IMR-90 (cell line): ENCODE results near the gene POLR2L. TPM values are rescaled to one million over a fixed set of nuclear protein-coding genes. Genes with fewer than 3 reads are reported as not detected.
A peak's percentile ranks its signal among the peaks of the same experiment; 100 is the strongest.

Experiments
- ATAC-seq: fragments of 200-7000 bp; cut with Tn5 transposase; 2 replicates; pipeline ENCODE4 v1.9.1; 2020; ENCODE audit warnings: low read depth, mild to moderate bottlenecking, moderate library complexity
- BruUV-seq: library from RNA; stranded (reverse); fragments of 400-500 nt; replicated peaks from 2 replicates; lab custom pipeline; 2021; lab: Mats Ljungman, UMichigan
- CTCF ChIA-PET: fragments of 300-600 bp; formaldehyde crosslinking; extraction: SDS; loops from one replicate; lab custom pipeline; 2021; ENCODE audit warnings: antibody characterized with exemption; lab: Yijun Ruan, JAX
- POLR2A ChIA-PET: fragments of 300-600 bp; sonication (Branson Sonifier 250); formaldehyde crosslinking; loops from one replicate; lab custom pipeline; 2022; ENCODE audit warnings: antibody characterized with exemption; ENCODE audit not compliant: unreplicated experiment; lab: Charles Lee
- DNase-seq: peaks from one replicate; pipeline ENCODE4 v3.0.0; 2013
- H2AFZ ChIP-seq: replicated peaks from 2 replicates; pipeline ENCODE3; 2013; ENCODE audit warnings: low read length, mild to moderate bottlenecking; ENCODE audit not compliant: poor library complexity
- H2AK5ac ChIP-seq: 2 replicates; pipeline ENCODE4 v1.6.1; 2013; ENCODE audit warnings: low read depth, low read length, inconsistent platforms
- H2AK9ac ChIP-seq: replicated peaks from 2 replicates; pipeline ENCODE3; 2013; ENCODE audit warnings: mild to moderate bottlenecking, low read depth, low read length, moderate library complexity; ENCODE audit not compliant: poor library complexity
- H2BK120ac ChIP-seq: 2 replicates; pipeline ENCODE4 v1.6.1; 2013; ENCODE audit warnings: low read depth, low read length, inconsistent platforms
- H2BK15ac ChIP-seq: 3 replicates; pipeline ENCODE4 v1.6.1; 2013; ENCODE audit warnings: low read depth, low read length, inconsistent platforms
- H2BK20ac ChIP-seq: 2 replicates; pipeline ENCODE4 v1.6.1; 2013; ENCODE audit warnings: low read depth, mild to moderate bottlenecking, inconsistent platforms, low read length, moderate library complexity
- H2BK5ac ChIP-seq: 2 replicates; pipeline ENCODE4 v1.6.1; 2013; ENCODE audit warnings: mild to moderate bottlenecking, low read depth, low read length, inconsistent platforms; ENCODE audit not compliant: poor library complexity, severe bottlenecking
- H3K14ac ChIP-seq: replicated peaks from 2 replicates; pipeline ENCODE4 v1.6.1; 2013; ENCODE audit warnings: low read depth, low read length, inconsistent platforms
- H3K18ac ChIP-seq: 2 replicates; pipeline ENCODE4 v1.6.1; 2013; ENCODE audit warnings: low read depth, low read length, control low read depth
- H3K23ac ChIP-seq: 2 replicates; pipeline ENCODE4 v1.6.1; 2013; ENCODE audit warnings: low read depth, low read length, inconsistent platforms
- H3K27ac ChIP-seq: 2 replicates; pipeline ENCODE4 v1.5.1; 2013; ENCODE audit warnings: mild to moderate bottlenecking, control low read depth, low read length; ENCODE audit not compliant: insufficient read depth
- H3K27me3 ChIP-seq: 2 replicates; pipeline ENCODE4 v1.6.1; 2013; ENCODE audit warnings: low read length; ENCODE audit not compliant: control insufficient read depth, insufficient read depth
- H3K36me3 ChIP-seq: 2 replicates; pipeline ENCODE4 v1.6.1; 2013; ENCODE audit warnings: low read length, mixed read lengths; ENCODE audit not compliant: control insufficient read depth, insufficient read depth
- H3K4ac ChIP-seq: 2 replicates; pipeline ENCODE4 v1.6.1; 2013; ENCODE audit warnings: low read depth, low read length, inconsistent platforms
- H3K4me1 ChIP-seq: 2 replicates; pipeline ENCODE4 v1.6.1; 2013; ENCODE audit warnings: low read length, mixed read lengths; ENCODE audit not compliant: control insufficient read depth, insufficient read depth
- H3K4me2 ChIP-seq: 2 replicates; pipeline ENCODE4 v1.6.1; 2013; ENCODE audit warnings: low read depth, mild to moderate bottlenecking, control low read depth, low read length, moderate library complexity
- H3K4me3 ChIP-seq: 2 replicates; pipeline ENCODE4 v1.5.1; 2013; ENCODE audit warnings: low read depth, mild to moderate bottlenecking, control low read depth, low read length, moderate library complexity; ENCODE audit not compliant: insufficient read depth
- H3K56ac ChIP-seq: 2 replicates; pipeline ENCODE4 v1.6.1; 2013; ENCODE audit warnings: low read length, inconsistent platforms; ENCODE audit not compliant: insufficient read depth; ENCODE audit errors: extremely low read depth
- H3K79me1 ChIP-seq, 2 experiments: 2 replicates each; pipeline ENCODE4 v1.6.1; 2013; ENCODE audit warnings: low read length in 2 of 2, inconsistent platforms in 1 of 2, low read depth in 1 of 2
- H3K9ac ChIP-seq: 2 replicates; pipeline ENCODE4 v1.6.1; 2013; ENCODE audit warnings: low read depth, low read length, control low read depth
- H3K9me1 ChIP-seq: 2 replicates; pipeline ENCODE4 v1.6.1; 2013; ENCODE audit warnings: low read length, inconsistent platforms; ENCODE audit not compliant: insufficient read depth
- H3K9me3 ChIP-seq: 2 replicates; pipeline ENCODE4 v1.6.1; 2013; ENCODE audit warnings: low read length; ENCODE audit not compliant: control insufficient read depth, insufficient read depth
- H4K20me1 ChIP-seq: 2 replicates; pipeline ENCODE4 v1.6.1; 2013; ENCODE audit warnings: low read length, inconsistent platforms; ENCODE audit not compliant: insufficient read depth
- H4K5ac ChIP-seq: 2 replicates; pipeline ENCODE4 v1.6.1; 2013; ENCODE audit warnings: mild to moderate bottlenecking, low read depth, low read length, control low read depth
- H4K8ac ChIP-seq, 2 experiments: 2 replicates each; pipeline ENCODE4 v1.6.1; 2013; ENCODE audit warnings: low read depth in 2 of 2, low read length in 2 of 2, control low read depth in 1 of 2, inconsistent platforms in 1 of 2
- H4K91ac ChIP-seq: 2 replicates; pipeline ENCODE4 v1.6.1; 2013; ENCODE audit warnings: low read depth, low read length, inconsistent platforms; ENCODE audit not compliant: insufficient read depth
- BHLHE40 ChIP-seq: fragments of 150-350 bp; IDR thresholded peaks from 2 replicates; pipeline ENCODE4 v1.6.1; 2016; ENCODE audit warnings: mild to moderate bottlenecking, low read depth, low read length
- CEBPB ChIP-seq: IDR thresholded peaks from 2 replicates; pipeline ENCODE4 v1.6.1; 2012; ENCODE audit warnings: low read depth, low read length, improper control_type of control experiment
- CHD1 ChIP-seq: IDR thresholded peaks from 2 replicates; pipeline ENCODE4 v1.6.1; 2012; ENCODE audit warnings: low read depth, low read length, improper control_type of control experiment
- CTCF ChIP-seq: conservative IDR thresholded peaks from 2 replicates; pipeline ENCODE4 v1.5.1; 2012; ENCODE audit warnings: mild to moderate bottlenecking, low read depth, low read length, improper control_type of control experiment
- FOS ChIP-seq: fragments of 150-350 bp; IDR thresholded peaks from 2 replicates; pipeline ENCODE4 v1.6.1; 2016; ENCODE audit warnings: low read depth, low read length
- MAFK ChIP-seq: IDR thresholded peaks from 2 replicates; pipeline ENCODE4 v1.6.1; 2012; ENCODE audit warnings: low read depth, low read length, improper control_type of control experiment
- MAZ ChIP-seq: IDR thresholded peaks from 2 replicates; pipeline ENCODE4 v1.6.1; 2012; ENCODE audit warnings: low read depth, mild to moderate bottlenecking, low read length, improper control_type of control experiment, moderate library complexity, borderline replicate concordance
- MXI1 ChIP-seq: IDR thresholded peaks from 2 replicates; pipeline ENCODE4 v1.6.1; 2012; ENCODE audit warnings: low read depth, mild to moderate bottlenecking, low read length, moderate library complexity, borderline replicate concordance
- NFE2L2 ChIP-seq: fragments of 150-350 bp; IDR thresholded peaks from 2 replicates; pipeline ENCODE4 v1.6.1; 2016; ENCODE audit warnings: low read depth, mild to moderate bottlenecking, low read length
- POLR2A ChIP-seq: IDR thresholded peaks from 2 replicates; pipeline ENCODE4 v1.6.1; 2012; ENCODE audit warnings: mild to moderate bottlenecking, low read depth, low read length
- RAD21 ChIP-seq: IDR thresholded peaks from 2 replicates; pipeline ENCODE4 v1.6.1; 2012; ENCODE audit warnings: low read length, improper control_type of control experiment
- RCOR1 ChIP-seq: IDR thresholded peaks from 2 replicates; pipeline ENCODE4 v1.6.1; 2012; ENCODE audit warnings: mild to moderate bottlenecking, low read length, improper control_type of control experiment; ENCODE audit not compliant: insufficient replicate concordance
- RFX5 ChIP-seq: IDR thresholded peaks from 2 replicates; pipeline ENCODE4 v1.8.0; 2012; ENCODE audit warnings: low read depth, mild to moderate bottlenecking, low read length, moderate library complexity
- SMC3 ChIP-seq: fragments of 150-350 bp; IDR thresholded peaks from 2 replicates; pipeline ENCODE4 v1.6.1; 2016; ENCODE audit warnings: low read depth, mild to moderate bottlenecking, antibody characterized with exemption, low read length, moderate library complexity
- WGBS, 2 experiments: methylation state at CpG; one replicate each; pipeline versions ENCODE4 v1.1.5 to v1.1.7; 2013; ENCODE audit warnings: missing lambda C conversion rate in 2 of 2; ENCODE audit not compliant: insufficient read length in 1 of 2; ENCODE audit errors: extremely low coverage in 2 of 2; 5-methylcytosine and 5-hydroxymethylcytosine counted together
- dilution Hi-C: fragments of 300-500 bp; cut with HindIII; formaldehyde crosslinking; loops from one replicate; pipeline ENCODE4 v1.14.3; 2018; ENCODE audit warnings: low sequenced_read_pairs; ENCODE audit not compliant: unreplicated experiment
- in situ Hi-C: fragments of 300-500 bp; cut with MboI; formaldehyde crosslinking; loops from 3 replicates; pipeline ENCODE4 v1.14.3; 2019; ENCODE audit warnings: low sequenced_read_pairs, inconsistent platforms, mixed read lengths
- intact Hi-C: fragments of 100-400 bp; cut with micrococcal nuclease; formaldehyde crosslinking; loops from 2 replicates; pipeline ENCODE4 v1.10.0; 2022
- polyA plus RNA-seq, 3 experiments: library from polyadenylated mRNA; depleted of rRNA; stranded (reverse); fragments of >200 nt; gene quantifications; 2 replicates each; pipeline ENCODE4 v1.2.3, GENCODE V29; 2012; ENCODE audit warnings: low replicate concordance in 1 of 3
- total RNA-seq: library from RNA; depleted of rRNA; stranded (reverse); fragments of >200 nt; gene quantifications from 2 replicates; pipeline ENCODE4 v1.2.3, GENCODE V29; 2012
- TF ChIP-seq, protein P1 (sequence below): fragments of 150-350 bp; IDR thresholded peaks from 2 replicates; pipeline ENCODE4 v1.6.1; 2016; ENCODE audit warnings: low read depth, mild to moderate bottlenecking, low read length, moderate library complexity, borderline replicate concordance

Gene POLR2L
- total and polyA plus RNA-seq, 2 of the 4 experiments (the other 2 are of a cell fraction) = 44.4 to 416 TPM

DNA sequence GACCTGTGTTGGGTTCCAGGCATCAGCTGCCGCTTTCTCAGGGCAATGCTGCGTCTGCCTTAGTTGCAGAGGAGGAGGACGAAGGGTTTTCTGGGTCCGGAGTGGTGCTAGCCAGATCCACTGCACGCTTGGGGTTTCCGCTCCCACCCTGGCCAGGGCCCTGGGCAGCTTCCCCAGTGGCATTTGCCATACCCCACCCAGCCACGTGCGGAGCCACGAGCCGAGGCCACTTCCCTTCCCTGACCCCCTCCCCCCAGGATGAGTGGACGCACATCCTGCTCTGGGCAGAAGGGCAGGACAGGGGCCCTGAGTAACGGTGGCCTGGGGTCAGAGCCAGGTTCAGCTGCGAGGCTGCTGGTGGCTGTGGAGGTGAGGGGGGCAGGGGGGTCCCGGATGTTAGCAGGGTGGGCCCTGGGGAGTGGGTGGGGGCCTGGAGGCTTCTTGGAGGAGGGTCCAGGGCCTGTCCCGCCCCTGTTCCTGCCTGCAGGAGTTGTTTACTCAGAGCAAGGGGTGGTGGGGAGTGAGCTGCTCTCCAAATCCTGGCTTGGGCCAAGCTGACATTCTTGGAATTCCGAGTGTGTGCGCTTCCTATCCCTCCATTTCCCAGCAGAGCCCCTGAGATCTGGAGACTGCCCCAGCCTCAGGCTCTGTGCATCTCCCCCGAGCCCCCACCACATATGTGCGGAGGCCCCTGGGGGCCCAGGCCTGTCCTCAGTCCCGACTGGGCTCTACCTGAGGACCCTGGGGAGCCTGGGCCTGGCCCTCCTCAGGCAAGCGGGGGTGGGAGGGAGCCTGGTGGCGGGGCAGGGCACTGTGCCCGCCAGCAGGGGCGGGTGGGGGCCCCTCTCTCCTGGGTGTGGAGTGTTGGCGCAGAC, 1.7 kb upstream of the POLR2L start:
- H3K56ac ChIP-seq = peak overlapping the region; percentile 92
- ATAC-seq (peak; percentile 54), DNase-seq (peak; percentile 90)
- intact Hi-C loops = loop anchor here (10.0 kb wide), 1 partner anchor 211 kb away; no protein-coding TSS in a partner anchor
- H3K14ac ChIP-seq = peak overlapping the region; percentile 99
- H3K27ac ChIP-seq = peak overlapping the region; percentile 98
- H3K4me2 ChIP-seq = peak overlapping the region; percentile 92
- H4K91ac ChIP-seq = peak overlapping the region; percentile 96
- no TSS peak for BruUV-seq
- H2BK5ac ChIP-seq = peak overlapping the region; percentile 100
- H3K9me3 ChIP-seq = no peaks in the 10 kb centered on the region
- in situ Hi-C loops = no loop called here
- CTCF ChIA-PET = no interaction called here
- peak overlapping the region; percentile 80 for H3K23ac ChIP-seq
- peaks cover 48% of the 10 kb centered on the region for H4K20me1 ChIP-seq
- POLR2A ChIA-PET = interaction anchor here (0.6 to 1.6 kb wide), 4 partner anchors 9 to 84 kb away, joined by 3 to 12 read pairs (median 4); partner anchors contain the start of gene CEND1
- H2BK20ac ChIP-seq = peak overlapping the region; percentile 60; the same call in 1 of the 2 replicates
- peak overlapping the region; percentile 35; the same call in 2 of the 3 replicates for H2BK15ac ChIP-seq
- H2AFZ ChIP-seq = peak overlapping the region; percentile 79
- dilution Hi-C loops = no loop called here
- peak overlapping the region; percentile 100 for H2AK5ac ChIP-seq
- H2AK9ac ChIP-seq = peak overlapping the region; percentile 100
- WGBS, 2 experiments = 0% methylated on average over 8 of the region's 25 CpGs; no CpG with 5 or more reads in 1 of the 2 experiments
- H4K8ac ChIP-seq = peak overlapping the region; percentile 77 to 91
- peak overlapping the region; percentile 85 for H4K5ac ChIP-seq
- H3K4ac ChIP-seq = peak overlapping the region; percentile 96
- no peaks in the 10 kb centered on the region for H3K27me3 ChIP-seq
- H3K18ac ChIP-seq = peak overlapping the region; percentile 90
- peak overlapping the region; percentile 95 for H2BK120ac ChIP-seq
- H3K9me1 ChIP-seq = peaks cover 19% of the 10 kb centered on the region
- peaks cover 23% of the 10 kb centered on the region for H3K36me3 ChIP-seq
- peaks cover 38% of the 10 kb centered on the region for H3K4me1 ChIP-seq
- peak overlapping the region; percentile 98 for H3K4me3 ChIP-seq
- peaks cover 27 to 72% of the 10 kb centered on the region in 2 experiments; a peak in 3 of 4 replicates for H3K79me1 ChIP-seq
- peak overlapping the region; percentile 80 for H3K9ac ChIP-seq
- TF ChIP-seq RCOR1 (no peak), POLR2A (peak; percentile 71), RFX5 (no peak), RAD21 (no peak), MAFK (no peak), CEBPB (no peak), FOS (peak; percentile 40; the same call in 1 of the 2 replicates), MAZ (peak; percentile 67; the same call in 1 of the 2 replicates), NFE2L2 (no peak), SMC3 (no peak), CTCF (no peak), MXI1 (peak; percentile 88), BHLHE40 (peak; percentile 91), CHD1 (no peak)
- TF ChIP-seq, protein P1, sequence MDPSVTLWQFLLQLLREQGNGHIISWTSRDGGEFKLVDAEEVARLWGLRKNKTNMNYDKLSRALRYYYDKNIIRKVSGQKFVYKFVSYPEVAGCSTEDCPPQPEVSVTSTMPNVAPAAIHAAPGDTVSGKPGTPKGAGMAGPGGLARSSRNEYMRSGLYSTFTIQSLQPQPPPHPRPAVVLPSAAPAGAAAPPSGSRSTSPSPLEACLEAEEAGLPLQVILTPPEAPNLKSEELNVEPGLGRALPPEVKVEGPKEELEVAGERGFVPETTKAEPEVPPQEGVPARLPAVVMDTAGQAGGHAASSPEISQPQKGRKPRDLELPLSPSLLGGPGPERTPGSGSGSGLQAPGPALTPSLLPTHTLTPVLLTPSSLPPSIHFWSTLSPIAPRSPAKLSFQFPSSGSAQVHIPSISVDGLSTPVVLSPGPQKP = no peak
